K562 (cell line): Measurements from ENCODE around the gene TEAD3. TPM values are rescaled to one million over a fixed set of nuclear protein-coding genes. Genes with fewer than 3 reads are reported as not detected.

Experiments
- GTF2F1 ChIP-seq: IDR thresholded peaks from 2 replicates; pipeline ENCODE4 v1.6.1; 2011; ENCODE audit warnings: low read depth, low read length, improper control_type of control experiment
- GTF3C2 ChIP-seq: IDR thresholded peaks from 3 replicates; pipeline ENCODE4 v1.6.1; 2011; ENCODE audit warnings: borderline replicate concordance, mild to moderate bottlenecking, moderate library complexity; ENCODE audit not compliant: insufficient read length; ENCODE audit errors: extremely low read depth
- HDAC1 ChIP-seq, 2 experiments: fragments of 450-650 bp; IDR thresholded peaks; 2 replicates each; pipeline ENCODE4 v1.6.1; 2016 to 2017; ENCODE audit warnings: inconsistent platforms in 1 of 2, mild to moderate bottlenecking in 1 of 2, moderate library complexity in 1 of 2
- HOXB6 ChIP-seq: fragments of 250-450 bp; sonication (Bioruptor Pico); IDR thresholded peaks from 2 replicates; pipeline ENCODE4 v1.5.1; 2022; ENCODE audit warnings: mild to moderate bottlenecking, borderline replicate concordance
- REST ChIP-seq, 2 experiments: fragments of 450-650 bp; formaldehyde crosslinking in 1 of 2; IDR thresholded peaks; 2 replicates each; pipeline versions ENCODE4 v1.4.0 to v1.6.1; 2014 to 2020; ENCODE audit warnings: mild to moderate bottlenecking in 2 of 2, borderline replicate concordance in 1 of 2, low read depth in 1 of 2
- SIX5 ChIP-seq, 2 experiments: IDR thresholded peaks; 2 replicates each; pipeline ENCODE4 v1.6.1; 2011; ENCODE audit warnings: low read length in 2 of 2, borderline replicate concordance in 1 of 2, low read depth in 1 of 2, mild to moderate bottlenecking in 1 of 2, moderate library complexity in 1 of 2; ENCODE audit not compliant: insufficient read depth in 1 of 2
- TOE1 ChIP-seq, 2 experiments: fragments of 450-650 bp in 1 of 2; sonication (generic) in 1 of 2; formaldehyde crosslinking in 1 of 2; IDR thresholded peaks; 2 replicates each; pipeline versions ENCODE4 v1.7.1 to v1.8.0; 2016 to 2022; ENCODE audit warnings: borderline replicate concordance in 2 of 2, mild to moderate bottlenecking in 2 of 2, antibody characterized with exemption in 1 of 2, inconsistent platforms in 1 of 2, low read depth in 1 of 2, missing genetic modification reagents in 1 of 2, moderate library complexity in 1 of 2
- ZBTB34 ChIP-seq: fragments of 250-450 bp; sonication (Bioruptor Pico); IDR thresholded peaks from 2 replicates; pipeline ENCODE4 v1.8.0; 2021; ENCODE audit warnings: mild to moderate bottlenecking, moderate library complexity
- ZNF740 ChIP-seq, 3 experiments: fragments of 200-800 bp in 1 of 3; sonication (Bioruptor generic) in 1 of 3; sonication (generic) in 1 of 3; formaldehyde crosslinking in 1 of 3; IDR thresholded peaks; 2 replicates each; pipeline versions ENCODE4 v1.6.1 to v1.8.0; 2016 to 2022; ENCODE audit warnings: mild to moderate bottlenecking in 2 of 3, missing compliant biosample characterization in 2 of 3, missing genetic modification characterization in 2 of 3, missing genetic modification reagents in 1 of 3
- polyA plus RNA-seq, 8 experiments: library from polyadenylated mRNA; depleted of rRNA in 4 of 8; stranded (reverse) in 5 of 8; unstranded in 3 of 8; fragments of >200 nt; fragmentation: Nextera tagmentation in 2 of 8; fragmentation: Illumina TruSeq in 1 of 8; extraction: Ambion mirVana in 2 of 8; extraction: Trizol in 1 of 8; gene quantifications; 2 replicates each; pipeline versions ENCODE4 v1.2.1 to v1.2.3, GENCODE V29; 2011 to 2014; ENCODE audit warnings: inconsistent platforms in 1 of 8, missing spikeins in 1 of 8
- total RNA-seq, 7 experiments: library from RNA; depleted of rRNA in 6 of 7; stranded (reverse); fragments of >200 nt in 6 of 7; fragmentation: Illumina TruSeq in 2 of 7; extraction: Trizol in 2 of 7; gene quantifications; 2 replicates each; pipeline versions ENCODE4 v1.2.1 to v1.2.3, GENCODE V29; 2011 to 2021; ENCODE audit warnings: low replicate concordance in 1 of 7

TEAD3 gene
- total and polyA plus RNA-seq, 9 of the 15 experiments (the other 6 are each of a cell fraction or from before 2014, with no cell fraction given) = 0.63 to 13.2 (median 3.3) TPM

- TF ChIP-seq GTF3C2 = no peak
- TF ChIP-seq GTF2F1 = no peak
- TF ChIP-seq HOXB6 = no peak
- TF ChIP-seq ZBTB34 = no peak
- TF ChIP-seq SIX5 (IDR thresholded peaks at IDR 0.05; ENCODE audit: borderline replicate concordance in 1 of 2, insufficient read depth in 1 of 2, low read depth in 1 of 2, low read length in 2 of 2) = no peak
- TF ChIP-seq ZNF740 (CRISPR knock-in tag; IDR thresholded peaks at IDR 0.05) = 0 out of 2 replicates have a peak, but pooled peaks have one; percentile 36
- TF ChIP-seq ZNF740 (tag; IDR thresholded peaks at IDR 0.05) = no peak
- no peak for TF ChIP-seq HDAC1 (IDR thresholded peaks at IDR 0.05)
- TF ChIP-seq TOE1 (IDR thresholded peaks at IDR 0.05; ENCODE audit: borderline replicate concordance) = 0 out of 2 replicates have a peak, but pooled peaks have one; percentile 3
- TF ChIP-seq TOE1 (CRISPR knock-in tag; IDR thresholded peaks at IDR 0.05; ENCODE audit: borderline replicate concordance, low read depth) = no peak
- peak; percentile 19; the same call in 1 of the 2 replicates for TF ChIP-seq REST (IDR thresholded peaks at IDR 0.05; ENCODE audit: borderline replicate concordance)
- TF ChIP-seq REST (CRISPR knock-in tag; IDR thresholded peaks at IDR 0.05; ENCODE audit: low read depth) = 0 out of 2 replicates have a peak, but pooled peaks have one; percentile 22
Observed at GRCh38 chr6:35491558-35492257, 5.2 kb downstream of the TEAD3 start (continued).
